ENCODE measurements around the gene EEF1G. TPM values are rescaled to one million over a fixed set of nuclear protein-coding genes. Genes with fewer than 3 reads are reported as not detected.

EEF1G gene
- total and polyA plus RNA-seq, 2 of the 13 experiments (the other 11 are each of a cell fraction or from before 2014, with no cell fraction given) = 1,787 to 2,144 TPM

- TF ChIP-seq ZNF646 (CRISPR knock-in tag; IDR thresholded peaks at IDR 0.05) (no peak), ZNF20 (CRISPR knock-in tag; IDR thresholded peaks at IDR 0.05) (no peak), NONO (IDR thresholded peaks at IDR 0.05) (no peak), NONO (CRISPR knock-in tag; conservative IDR thresholded peaks at IDR 0.05) (peak; percentile 96), ZNF879 (CRISPR knock-in tag; IDR thresholded peaks at IDR 0.05) (no peak), NFE2L2 (IDR thresholded peaks at IDR 0.05; ENCODE audit: low read length) (no peak; the same call in 1 of the 2 replicates), BRF2 (CRISPR knock-in tag; IDR thresholded peaks at IDR 0.05) (peak; percentile 77; the same call in 1 of the 2 replicates), ARNTL (CRISPR knock-in tag; IDR thresholded peaks at IDR 0.05) (peak; percentile 41; the same call in 1 of the 2 replicates), ZNF567 (CRISPR knock-in tag; IDR thresholded peaks at IDR 0.05; ENCODE audit: borderline replicate concordance) (peak; percentile 72; the same call in 1 of the 2 replicates), TOE1 (CRISPR knock-in tag; IDR thresholded peaks at IDR 0.05) (no peak), POGZ (CRISPR knock-in tag; IDR thresholded peaks at IDR 0.05) (peak; percentile 94), ZHX2 (IDR thresholded peaks at IDR 0.05; ENCODE audit: low read depth) (peak; percentile 94), ZHX2 (CRISPR knock-in tag; IDR thresholded peaks at IDR 0.05; ENCODE audit: borderline replicate concordance) (no peak), TRIM22 (IDR thresholded peaks at IDR 0.05) (no peak)
Observed at GRCh38 chr11:62591448-62592145, 17.9 kb upstream of the EEF1G start, which contains the start of gene TUT1 (continued).

Data from HepG2 (cell line).